HG03097 (cell line): ENCODE measurements around the gene PRDX2.
A peak's percentile ranks its signal among the peaks of the same experiment; 100 is the strongest.
"Not testable (repeated sequence)": the region's sequence is repeated elsewhere in the genome, so short reads cannot be mapped to it uniquely, and the experiment has no call there.

Source experiments
- ATAC-seq: cut with Tn5 transposase; IDR thresholded peaks from one replicate; pipeline ENCODE4 v1.9.1; 2021; ENCODE audit not compliant: unreplicated experiment, low FRiP score

PRDX2 gene

DNA sequence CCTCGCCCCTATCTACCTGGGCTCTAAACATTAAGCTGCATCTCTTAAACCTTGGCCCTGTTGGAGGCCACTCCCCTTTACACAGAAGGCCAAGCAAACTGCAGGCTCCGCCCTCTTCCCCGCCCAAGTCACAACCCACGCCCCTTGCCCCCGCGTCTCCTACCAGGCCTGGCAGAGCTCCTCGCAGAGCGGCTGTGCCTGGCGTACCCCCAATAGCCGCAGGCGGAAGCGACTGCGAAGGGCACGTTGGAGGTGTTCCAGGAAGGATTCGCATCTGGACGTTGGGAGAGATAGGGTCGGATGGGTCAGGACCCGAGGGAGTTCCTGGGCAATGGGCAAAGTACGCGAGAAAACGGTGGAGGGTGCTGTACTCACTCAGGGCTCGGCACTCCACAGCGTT, 26.9 kb upstream of the PRDX2 start:
- ATAC-seq, result no peak

DNA sequence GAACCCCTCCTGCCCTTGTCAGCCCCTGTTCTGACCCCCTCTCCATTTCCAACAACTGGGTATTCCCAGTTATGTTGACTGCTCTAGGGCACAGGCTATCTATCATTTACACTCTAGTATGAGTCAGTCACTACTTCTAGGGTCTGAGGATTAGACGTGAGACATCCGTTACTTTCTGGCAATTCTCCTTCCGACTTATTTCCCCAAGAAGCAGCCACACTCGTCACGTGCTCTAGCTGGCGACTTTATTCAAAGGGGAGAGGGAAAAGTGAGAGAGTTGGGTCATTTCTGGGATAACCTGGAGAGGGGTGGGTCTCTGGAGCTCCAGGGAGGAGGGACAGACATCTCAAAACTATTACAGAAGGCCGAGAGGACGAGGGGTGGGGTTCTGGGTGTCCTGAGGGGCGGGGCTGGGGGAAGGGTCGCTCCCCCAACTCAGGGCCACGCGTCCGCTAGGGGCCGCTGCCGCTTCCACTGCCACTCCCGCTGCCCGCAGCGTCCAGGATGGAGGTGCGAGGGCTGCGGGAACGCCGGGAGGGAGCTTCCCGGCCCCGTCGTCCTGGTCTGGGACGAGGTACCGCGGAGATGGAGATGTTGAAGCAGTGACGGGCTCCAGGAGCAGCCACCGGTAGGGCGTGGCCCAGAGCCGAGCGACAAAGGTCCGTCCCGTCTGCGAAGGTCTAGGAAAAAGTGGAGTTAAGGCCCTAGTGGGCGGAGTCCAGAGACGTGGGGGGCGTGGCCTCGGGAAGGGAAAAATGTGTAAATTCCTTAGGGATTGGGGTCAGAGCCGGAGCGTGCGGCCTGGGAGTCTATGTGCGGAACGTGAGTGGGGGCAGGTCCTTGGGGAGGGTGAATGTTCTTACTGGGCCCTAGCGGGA, 23.9 kb upstream of the PRDX2 start:
- ATAC-seq, result no peak

DNA sequence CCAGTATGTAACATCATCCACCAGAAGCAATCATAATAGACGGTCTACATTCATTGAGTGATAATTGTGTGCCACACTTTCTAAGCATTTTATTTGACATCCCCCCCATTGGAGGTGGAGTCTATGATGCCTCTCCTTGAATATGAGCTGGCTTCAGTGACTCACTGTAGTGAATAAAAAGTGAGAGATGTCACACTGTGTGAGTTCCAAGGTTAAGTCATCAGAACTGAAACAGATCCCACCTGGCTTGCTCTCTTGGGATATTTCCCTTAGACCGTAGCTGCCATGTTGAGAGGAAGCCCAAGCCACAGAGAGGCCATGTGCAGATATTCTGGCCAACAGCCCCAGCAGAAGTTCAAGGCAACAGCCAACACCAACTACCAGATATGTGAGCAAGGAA, 20.2 kb upstream of the PRDX2 start:
- ATAC-seq, result no peak

DNA sequence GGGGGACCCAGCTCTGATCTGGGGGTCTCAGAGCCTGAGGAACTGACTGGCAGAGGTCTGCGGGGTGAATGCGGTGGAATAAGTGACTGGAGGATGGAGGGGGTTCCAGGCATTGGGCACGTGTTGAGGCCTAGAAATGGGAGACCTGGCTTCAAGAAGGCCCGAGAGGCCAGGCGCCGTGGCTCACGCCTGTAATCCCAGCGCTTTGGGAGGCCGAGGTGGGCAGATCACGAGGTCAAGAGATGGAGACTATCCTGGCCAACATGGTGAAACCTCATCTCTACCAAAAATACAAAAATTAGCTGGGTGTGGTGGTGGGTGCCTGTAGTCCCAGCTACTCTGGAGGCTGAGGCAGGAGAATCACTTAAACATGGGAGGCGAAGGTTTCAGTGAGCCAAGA, 16.2 kb upstream of the PRDX2 start:
- not testable (repeated sequence) for ATAC-seq

DNA sequence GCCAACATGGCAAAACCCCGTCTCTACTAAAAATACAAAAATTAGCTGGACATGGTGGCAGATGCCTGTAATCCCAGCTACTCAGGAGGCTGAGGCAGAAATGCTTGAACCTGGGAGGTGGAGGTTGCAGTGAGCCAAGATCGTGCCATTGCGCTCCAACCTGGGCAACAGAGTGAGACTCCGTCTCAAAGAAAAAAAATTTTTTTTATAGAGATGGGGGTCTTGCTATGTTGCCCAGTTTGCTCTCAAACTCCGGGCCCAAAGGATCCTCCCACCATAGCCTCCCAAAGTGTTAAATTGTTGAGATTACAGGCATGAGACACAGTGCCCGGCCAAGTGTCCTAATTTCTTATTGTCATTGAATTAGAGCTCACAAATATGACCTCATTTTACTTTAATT, 15.6 kb upstream of the PRDX2 start:
- ATAC-seq, result not testable (repeated sequence)

DNA sequence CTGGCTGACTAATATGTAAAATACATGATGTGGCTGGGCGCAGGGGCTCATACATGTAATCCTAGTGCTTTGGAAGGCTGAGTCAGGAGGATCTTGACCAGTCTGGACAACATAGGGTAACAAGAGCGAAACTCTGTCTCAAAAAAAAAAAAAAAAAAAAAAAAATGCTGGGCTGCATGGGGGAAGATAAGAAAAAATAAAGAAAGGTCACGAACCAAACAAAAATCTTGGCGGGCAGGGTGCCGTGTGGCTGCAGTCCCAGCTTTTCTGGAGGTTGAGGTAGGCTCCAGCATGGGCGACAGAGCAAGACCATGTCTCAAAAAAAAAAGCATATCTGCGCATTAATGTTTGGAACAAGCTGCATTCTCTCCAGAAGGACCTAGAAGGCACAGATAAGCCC, 13.5 kb upstream of the PRDX2 start:
- no peak for ATAC-seq

DNA sequence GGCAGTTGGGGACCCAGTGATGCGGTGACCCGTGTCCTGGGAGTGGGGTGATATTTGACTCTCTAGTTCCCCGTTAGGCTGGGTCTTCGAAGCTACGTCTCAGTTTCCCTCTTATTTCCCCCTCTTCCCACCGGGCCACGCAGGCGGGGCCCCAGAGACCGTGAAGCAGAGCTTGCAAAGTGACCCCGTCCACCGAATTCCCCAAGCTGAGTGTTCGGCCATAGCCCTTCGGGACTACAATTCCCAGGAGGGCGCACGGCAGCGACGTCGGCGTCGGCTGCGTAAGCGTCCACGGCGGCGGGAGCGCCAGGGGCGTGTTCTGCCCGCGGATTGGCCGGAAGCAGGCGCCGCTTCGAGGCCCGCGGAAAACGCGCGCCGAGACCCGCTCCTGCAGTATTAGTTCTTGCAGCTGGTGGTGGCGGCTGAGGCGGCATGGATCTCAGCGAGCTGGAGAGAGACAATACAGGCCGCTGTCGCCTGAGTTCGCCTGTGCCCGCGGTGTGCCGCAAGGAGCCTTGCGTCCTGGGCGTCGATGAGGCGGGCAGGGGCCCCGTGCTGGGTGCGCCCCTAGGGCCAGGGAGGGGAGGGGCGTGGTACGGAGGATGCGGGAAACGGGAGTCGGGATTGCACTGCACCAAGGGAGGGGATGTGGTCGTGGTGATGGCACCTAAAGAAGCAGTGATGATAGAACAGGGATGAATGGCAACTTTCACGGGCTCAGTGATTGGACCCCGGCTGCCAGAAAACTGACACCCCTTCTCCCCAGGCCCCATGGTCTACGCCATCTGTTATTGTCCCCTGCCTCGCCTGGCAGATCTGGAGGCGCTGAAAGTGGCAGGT, 4.9 kb upstream of the PRDX2 start, which contains the start of gene RNASEH2A:
TSS of gene RNASEH2A (plus strand) at position 343 of the 840 bp plus-strand sequence. CDS start at position 433, 90 bp downstream.
- ATAC-seq, result peak; percentile 79

DNA sequence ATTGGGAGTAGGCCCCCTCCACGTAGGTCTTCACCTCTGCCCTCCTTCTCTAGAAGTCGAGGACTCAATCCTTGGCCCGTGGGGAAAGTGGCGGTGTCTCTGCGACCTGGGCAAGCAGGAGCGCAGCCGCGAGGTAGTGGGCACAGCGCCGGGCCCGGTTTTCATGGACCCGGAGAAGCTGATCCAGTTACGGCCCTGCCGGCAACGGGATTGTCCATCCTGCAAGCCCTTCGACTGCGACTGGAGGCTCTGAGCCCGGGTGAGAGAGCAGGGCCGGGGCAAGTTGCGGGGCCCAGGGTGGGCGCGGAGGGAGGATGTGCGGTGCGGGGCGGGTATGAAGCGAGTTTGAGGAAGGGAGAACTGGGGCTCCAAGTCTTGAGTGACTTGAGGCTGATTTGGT, 2.5 kb upstream of the PRDX2 start:
- no peak for ATAC-seq

DNA sequence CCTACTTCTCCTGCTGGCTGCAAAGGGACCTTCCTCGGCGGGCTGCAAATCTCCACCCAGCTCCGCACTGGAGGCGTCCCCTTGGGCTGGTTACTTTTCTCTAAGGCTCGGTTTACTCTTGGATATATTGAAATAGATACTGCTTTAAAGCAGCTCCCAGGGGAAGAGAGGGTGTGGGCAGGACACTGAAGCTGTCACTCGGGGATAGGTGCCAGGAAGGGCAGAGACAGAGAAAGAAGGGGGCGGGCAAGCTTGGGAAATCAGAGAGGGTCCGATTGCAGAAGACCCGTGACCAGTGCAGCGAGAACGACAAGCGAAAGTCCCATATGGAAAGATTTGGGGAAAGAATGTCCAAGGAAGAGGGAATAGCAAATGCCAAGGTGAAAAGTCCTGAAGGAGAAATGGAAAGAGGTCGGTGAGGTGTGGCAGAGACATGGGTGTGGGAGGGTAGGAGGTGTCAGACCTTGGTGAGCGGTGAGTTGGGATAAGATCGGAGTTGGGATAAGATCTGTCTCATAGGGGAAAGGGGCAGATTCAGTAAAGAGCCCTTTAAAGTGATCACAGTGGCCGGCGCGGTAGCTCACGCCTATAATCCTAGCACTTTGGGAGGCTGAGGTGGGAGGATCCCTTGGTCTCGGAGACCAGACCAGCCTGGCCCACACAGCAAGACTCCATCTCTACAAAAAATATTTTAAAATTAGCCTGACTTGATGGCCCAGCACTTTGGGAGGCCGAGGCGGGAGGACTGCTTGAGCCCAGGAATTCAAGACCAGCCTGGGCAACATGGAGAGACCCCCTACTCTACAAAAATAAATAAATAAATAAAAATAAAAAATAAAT, 887 bp upstream of the PRDX2 start:
- ATAC-seq, result no peak

DNA sequence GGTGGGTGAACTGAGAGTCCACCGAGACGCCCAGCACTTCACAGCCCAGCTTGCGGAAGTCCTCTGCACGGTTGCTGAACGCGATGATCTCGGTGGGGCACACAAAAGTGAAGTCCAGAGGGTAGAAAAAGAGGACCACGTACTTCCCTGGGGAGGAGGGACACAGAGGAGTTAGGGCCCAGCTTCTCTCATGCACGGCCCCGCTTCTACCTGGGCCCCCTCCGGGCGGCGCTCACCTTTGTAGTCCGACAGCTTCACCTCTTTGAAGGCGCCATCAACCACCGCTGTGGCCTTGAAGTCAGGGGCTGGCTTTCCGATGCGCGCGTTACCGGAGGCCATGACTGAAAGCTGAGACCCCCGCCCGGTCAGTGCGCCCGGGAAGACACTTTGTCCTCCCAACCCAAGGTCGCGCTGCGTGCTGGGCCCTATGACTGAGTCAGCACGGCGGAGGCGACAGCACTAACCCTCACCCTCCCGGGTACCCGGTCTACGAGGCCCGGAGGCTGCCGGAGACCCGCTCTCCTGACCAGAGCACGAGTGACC, 606 bp downstream of the PRDX2 start:
- ATAC-seq, result no peak

DNA sequence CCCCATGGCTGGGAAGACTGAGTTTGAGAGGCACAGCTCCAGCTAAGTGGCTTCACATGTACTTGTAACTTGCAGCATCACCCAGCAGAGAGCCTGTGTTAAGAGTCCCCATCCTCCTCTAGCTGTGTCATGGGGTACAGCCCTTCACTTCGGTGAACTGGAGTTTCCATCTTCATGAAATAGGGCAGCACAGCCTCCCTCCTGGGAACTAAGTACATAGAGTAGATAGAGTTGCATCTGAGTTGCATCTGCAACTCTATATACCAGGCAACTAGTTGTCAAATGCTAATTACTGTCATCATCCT, 1.2 kb downstream of the PRDX2 start:
- ATAC-seq, result no peak

DNA sequence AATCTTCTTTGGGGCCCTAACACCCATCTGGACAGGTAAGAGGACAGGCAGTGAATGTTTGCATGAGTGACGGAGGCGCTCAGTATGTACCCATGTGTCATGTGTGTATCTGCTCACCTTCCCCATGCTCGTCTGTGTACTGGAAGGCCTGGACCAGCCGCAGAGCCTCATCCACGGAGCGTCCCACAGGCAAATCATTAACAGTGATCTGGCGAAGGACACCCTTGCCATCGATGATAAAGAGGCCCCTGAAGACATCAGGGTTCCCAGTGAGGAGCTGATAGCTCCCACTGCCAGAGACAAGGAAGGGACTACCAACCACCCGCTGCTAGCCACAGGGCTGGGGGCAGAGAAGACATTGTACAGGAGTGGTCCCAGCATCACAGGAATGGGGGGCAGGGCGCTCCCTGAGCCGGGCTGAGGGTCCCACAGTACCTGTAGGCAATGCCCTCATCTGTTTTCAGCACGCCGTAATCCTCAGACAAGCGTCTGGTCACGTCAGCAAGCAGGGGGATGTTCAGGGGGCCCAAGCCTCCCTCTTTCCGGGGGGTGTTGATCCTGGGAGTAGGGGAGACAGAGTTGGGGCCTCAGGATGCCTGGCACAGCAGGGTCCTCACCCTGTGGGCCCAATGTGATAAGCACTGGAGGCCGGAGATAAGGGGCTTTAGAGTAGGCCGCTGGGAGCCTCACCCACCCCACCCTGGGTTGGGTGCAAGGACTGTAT, 1.7 kb downstream of the PRDX2 start:
- ATAC-seq, result no peak

DNA sequence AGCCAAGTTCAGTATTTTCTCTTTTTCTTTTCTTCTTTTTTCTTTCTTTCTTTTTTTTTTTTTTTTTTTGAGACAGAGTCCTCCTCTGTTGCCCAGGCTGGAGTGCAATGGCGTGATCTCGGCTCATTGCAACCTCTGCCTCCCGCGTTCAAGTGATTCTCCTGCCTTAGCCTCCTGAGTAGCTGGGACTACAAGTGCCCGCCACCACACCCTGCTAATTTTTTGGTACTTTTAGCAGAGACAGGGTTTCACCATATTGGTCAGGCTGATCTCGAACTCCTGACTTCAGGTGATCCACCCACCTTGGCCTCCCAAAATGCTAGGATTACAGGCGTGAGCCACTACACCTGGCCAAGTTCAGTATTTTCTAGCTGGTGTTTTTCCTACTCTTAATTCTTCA, 4.0 kb downstream of the PRDX2 start:
- ATAC-seq, result not testable (repeated sequence)

DNA sequence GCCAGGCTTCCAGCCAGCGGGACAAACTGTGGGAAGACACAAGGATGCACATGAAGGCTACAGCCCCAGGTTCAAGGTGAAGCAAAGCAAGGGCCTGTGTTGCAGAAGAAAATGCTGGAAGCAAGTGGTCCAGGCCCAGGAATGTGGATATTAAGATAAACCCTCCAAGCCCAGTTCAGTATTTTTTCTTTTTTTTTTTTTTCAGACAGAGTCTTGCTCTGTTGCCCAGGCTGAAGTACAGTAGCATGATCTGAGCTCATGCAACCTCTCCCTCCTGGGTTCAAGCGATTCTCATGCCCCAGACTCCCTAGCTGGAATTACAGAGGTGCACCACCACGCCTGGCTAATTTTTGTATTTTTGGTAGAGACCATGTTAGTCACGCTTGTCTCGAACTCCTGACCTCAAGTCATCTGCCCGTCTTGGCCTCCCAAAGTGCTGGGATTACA, 4.4 kb downstream of the PRDX2 start:
- ATAC-seq, result no peak

DNA sequence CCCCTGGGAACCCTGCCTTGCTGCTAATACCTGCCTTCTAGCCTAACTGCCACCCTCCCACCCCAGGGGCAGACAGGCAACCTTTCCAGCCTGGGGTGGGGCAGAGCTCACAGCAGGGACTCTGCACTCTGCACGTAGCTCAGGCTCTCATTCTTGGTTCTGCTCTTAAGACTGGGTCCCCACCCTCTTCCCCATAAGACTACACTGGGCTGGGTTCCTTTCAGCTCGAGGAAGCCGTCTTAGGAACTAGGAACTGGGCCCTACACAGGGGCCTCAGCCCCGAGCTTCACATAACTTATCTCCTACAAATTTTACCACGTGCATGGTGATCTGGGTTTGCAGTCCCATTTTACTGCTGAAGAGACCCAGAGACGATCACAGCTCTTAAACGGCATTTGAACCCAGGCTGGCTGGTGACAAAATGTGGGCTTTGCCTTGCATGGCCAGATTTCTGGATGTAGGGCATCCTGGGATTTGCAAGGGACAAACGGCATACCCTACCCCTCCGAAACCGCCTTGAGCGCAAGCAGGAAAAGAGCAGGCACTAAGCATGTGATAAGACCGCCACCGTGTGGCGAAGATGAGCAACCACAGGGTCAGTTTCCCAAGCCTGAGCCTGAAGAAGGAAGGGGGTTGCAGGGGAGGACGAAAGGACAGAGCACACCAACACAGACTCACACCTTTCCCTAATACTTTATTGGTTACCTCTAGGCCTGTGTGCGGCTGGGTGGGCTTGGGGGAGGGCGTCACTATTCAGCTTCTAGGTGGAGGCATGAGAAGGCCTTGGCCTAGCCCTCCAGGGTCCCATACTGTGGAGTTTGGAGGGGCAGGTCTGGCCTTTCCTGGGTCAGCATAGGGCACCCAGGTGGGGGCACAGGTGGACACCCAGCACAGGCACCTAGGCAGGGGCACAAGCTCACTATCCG, 5.2 kb downstream of the PRDX2 start:
- no peak for ATAC-seq

DNA sequence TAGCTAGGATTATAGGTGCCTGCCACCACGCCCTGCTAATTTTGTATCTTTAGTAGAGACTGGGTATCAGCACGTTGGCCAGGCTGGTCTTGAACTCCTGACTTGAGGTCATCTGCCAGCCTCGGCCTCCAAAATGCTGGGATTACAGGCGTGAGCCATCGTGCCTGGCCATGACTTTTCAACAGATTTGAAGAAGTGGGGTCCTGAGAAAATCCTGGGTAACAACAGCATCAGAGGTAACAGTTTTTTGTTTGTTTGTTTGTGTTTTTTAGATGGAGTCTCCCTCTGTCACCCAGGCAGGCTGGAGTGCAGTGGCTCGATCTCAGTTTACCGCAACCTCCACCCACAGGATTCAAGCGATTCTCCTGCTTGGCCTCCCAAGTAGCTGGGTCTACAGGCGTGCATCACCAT, 6.6 kb downstream of the PRDX2 start:
- ATAC-seq, result no peak

DNA sequence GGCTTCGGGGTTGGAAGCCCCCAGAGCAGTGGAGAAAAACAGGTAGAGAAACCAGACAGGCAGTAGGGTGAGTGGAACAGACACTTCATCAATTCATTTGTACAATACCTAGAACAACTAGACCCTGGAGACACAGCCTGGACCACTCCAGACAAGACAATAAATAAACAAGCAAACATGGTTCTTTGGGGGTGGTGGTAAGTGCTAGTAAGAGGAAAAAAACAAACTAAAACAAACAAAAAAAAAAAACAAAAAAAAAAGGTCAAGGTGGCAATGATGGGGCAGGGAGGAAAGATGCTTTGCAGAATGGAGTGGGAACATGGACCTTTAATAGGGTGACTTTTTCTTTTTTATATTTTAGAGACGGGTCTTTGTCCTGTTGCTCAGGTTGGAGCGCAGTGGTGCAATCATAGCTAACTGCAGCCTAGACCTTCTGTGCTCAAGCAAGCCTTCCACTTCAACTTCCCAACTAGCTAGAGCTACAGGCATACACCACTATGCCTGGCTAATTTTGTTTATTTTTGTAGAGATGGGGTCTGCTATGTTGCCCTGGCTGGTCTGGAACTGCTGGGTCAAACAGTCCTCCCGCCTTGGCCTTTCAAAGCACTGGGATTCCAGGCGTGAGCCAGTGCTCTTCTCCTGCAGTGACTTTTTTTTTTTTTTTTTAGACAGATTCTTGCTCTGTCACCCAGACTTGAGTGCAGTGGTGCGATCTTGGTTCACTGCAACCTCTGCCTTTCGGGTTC, 7.2 kb downstream of the PRDX2 start:
- ATAC-seq, result no peak
